Adipose tissue (tissue), 3 donors: ENCODE data around the gene SPATA3. TPM values are rescaled to one million over a fixed set of nuclear protein-coding genes. Genes with fewer than 3 reads are reported as not detected.
"Not testable (repeated sequence)": the region's sequence is repeated elsewhere in the genome, so short reads cannot be mapped to it uniquely, and the experiment has no call there.

Experiments
- H3K27ac ChIP-seq: one replicate; pipeline ENCODE4 v1.5.1; 2013; ENCODE audit warnings: low read depth, low read length
- WGBS, 3 donors: extraction: QIAGEN DNeasy Blood & Tissue Kit; methylation state at CpG; one replicate each; pipeline ENCODE4 v1.1.7; 2013; 5-methylcytosine and 5-hydroxymethylcytosine counted together
- polyA plus RNA-seq, 3 donors: library from polyadenylated mRNA; stranded (reverse); fragments of 200-250 nt; gene quantifications; one replicate each; pipeline ENCODE4 v1.2.3, GENCODE V29; 2013
- donor health status: healthy with polysubstance abuse.
- donor health status: Bipolar disorder and iron deficiency.
- donor health status: healthy.

The SPATA3 gene
- polyA plus RNA-seq, 3 donors = not detected

DNA sequence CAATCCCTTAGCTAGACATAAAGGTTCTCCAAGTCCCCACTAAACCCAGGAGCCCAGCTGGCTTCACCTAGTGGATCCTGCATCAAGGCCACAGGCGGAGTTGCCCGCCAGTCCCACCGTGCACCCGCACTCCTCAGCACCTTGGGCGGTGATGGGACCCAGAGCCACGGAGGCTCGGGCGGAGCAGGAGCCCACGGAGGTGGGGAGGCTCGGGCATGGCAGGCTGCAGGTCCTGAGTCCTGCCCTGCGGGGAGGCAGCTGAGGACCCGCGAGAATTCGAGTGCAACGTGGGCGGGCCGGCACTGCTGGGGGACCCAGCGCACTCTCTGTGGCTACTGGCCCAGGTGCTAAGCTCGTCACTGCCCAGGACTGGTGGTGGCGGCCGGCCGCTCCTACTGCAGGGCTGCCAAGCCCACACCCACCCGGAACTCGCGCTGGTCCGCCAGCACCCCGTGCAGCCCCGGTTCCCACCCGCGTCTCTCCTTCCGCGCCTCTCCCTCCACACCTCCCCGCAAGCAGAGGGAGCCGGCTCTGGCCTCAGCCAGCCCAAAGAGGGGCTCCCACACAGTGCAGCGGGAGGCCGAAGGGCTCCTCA lies 31.7 kb upstream of the SPATA3 start:
- 94 to 97% (median 97%) methylated on average over 31 to 36 of the region's 36 CpGs for WGBS, 3 donors

DNA sequence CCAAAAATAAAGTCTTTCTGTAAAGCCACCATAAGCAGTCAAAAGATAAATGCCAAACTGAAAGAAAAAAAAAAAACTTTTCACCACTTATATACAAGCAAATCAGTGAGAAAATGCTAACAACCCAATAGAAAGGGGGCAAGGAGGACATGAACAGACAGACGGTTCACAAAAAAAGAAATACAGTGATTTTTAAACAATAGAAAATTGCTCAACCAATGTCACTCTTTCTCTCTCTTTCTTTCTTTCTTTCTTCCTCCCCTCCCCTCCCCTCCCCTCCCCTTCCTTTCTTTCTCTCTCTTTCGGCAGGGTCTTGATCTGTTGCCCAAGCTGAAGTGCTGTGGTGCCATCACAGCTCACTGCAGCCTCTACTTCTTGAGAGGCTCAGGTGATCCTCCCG lies 28.8 kb upstream of the SPATA3 start:
- 77 to 79% (median 78%) methylated on average over 3 of the region's 3 CpGs for WGBS, 3 donors
- H3K27ac ChIP-seq = no peak overlapping the region

More for the DNA sequence above, 31.7 kb upstream of the SPATA3 start:
- H3K27ac ChIP-seq = no peak overlapping the region

DNA sequence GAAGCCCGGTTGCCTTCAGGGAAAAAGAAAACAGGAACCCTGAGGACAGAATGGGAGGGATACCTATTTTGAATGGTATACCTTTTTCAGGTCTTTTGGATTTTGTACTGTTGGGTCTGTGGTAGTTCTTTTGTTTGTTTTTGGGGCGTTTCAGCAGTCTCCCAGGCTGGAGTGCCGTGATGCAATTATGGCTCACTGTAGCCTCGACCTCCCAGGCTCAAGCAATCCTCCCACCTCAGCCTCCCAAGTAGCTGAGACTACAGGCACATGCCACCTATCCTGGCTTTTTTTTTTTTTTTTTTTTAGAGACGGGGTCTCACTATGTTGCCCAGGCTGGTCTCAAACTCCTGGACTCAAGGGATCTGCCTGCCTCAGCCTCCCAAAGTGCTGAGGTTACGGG lies 27.6 kb upstream of the SPATA3 start:
- not testable (repeated sequence) for H3K27ac ChIP-seq
- WGBS, 3 donors = 88 to 91% (median 90%) methylated on average over 5 to 6 of the region's 6 CpGs

DNA sequence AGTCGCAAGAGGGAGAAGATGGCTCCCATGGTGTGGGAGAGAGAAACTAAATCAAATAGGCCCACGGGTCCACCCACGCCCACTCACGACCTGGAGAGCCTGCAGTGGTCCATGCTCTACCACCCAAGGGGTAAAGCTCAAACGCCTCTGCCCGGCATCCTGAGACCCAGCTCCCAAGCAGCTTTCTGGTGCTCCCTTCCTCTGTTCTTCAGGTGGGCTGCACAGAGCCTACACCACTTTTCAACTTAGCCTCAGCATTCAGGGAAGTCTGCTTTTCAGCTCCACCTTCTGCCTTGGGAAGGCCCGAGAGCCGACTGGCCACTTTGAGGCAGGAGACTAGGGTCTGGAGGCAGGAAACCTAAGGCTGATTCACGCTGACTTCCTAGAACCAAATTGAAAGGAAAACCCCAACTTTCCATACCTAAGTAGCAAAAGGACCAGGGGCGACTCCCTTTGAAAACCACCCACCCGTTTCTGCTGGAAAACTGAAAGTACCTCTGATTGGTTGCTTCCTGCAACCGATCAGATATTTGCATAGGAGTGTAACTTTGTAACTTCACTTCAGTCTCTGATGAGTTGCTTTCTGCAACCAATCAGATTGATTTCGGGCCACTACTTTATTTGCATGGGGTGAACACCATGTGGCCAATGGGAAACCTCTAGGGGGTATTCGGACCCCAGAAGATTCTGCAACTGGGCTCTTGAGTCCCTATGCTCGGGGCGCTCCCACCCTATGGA lies 26.8 kb upstream of the SPATA3 start:
- 78 to 83% (median 82%) methylated on average over 16 of the region's 16 CpGs for WGBS, 3 donors
- no peak overlapping the region for H3K27ac ChIP-seq

DNA sequence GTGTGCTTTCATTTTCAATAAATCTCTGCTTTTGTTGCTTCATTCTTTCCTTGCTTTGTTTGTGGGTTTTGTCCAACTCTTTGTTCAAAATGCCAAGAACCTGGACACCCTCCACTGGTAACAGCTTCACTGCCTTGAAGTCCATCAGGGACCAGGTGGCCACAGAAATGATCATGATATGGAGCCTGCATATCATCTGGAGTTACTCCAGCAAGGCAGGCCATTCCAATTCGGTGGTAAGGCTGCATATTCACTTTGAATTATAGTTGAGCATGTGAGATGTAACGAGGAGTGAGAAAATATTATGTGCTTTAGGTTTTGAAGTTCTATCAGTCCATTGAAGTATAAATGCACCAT lies 26.3 kb upstream of the SPATA3 start:
- WGBS, 3 donors = 61 to 79% (median 67%) methylated on average over 2 of the region's 2 CpGs
- H3K27ac ChIP-seq = no peak overlapping the region

DNA sequence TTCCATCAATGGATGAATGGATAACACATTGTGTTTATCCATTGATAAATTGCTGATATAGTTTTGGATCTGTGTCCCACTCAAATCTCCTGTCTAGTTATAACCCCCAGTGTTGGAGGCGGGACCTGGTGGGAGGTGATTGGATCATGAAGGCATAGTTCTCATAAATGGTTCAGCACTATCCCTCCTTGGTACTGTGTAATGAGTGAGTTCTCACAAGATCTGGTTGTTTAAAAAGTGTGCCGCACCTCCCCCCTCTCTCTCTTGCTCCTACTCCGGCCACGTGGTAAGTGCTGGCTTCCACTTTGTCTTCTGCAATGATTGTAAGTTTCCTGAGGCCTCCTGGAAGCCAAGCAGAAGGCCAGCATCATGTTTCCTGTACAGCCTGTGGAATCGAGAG lies 23.9 kb upstream of the SPATA3 start:
- no peak overlapping the region for H3K27ac ChIP-seq
- 60 to 73% (median 66%) methylated on average over 5 of the region's 5 CpGs for WGBS, 3 donors

DNA sequence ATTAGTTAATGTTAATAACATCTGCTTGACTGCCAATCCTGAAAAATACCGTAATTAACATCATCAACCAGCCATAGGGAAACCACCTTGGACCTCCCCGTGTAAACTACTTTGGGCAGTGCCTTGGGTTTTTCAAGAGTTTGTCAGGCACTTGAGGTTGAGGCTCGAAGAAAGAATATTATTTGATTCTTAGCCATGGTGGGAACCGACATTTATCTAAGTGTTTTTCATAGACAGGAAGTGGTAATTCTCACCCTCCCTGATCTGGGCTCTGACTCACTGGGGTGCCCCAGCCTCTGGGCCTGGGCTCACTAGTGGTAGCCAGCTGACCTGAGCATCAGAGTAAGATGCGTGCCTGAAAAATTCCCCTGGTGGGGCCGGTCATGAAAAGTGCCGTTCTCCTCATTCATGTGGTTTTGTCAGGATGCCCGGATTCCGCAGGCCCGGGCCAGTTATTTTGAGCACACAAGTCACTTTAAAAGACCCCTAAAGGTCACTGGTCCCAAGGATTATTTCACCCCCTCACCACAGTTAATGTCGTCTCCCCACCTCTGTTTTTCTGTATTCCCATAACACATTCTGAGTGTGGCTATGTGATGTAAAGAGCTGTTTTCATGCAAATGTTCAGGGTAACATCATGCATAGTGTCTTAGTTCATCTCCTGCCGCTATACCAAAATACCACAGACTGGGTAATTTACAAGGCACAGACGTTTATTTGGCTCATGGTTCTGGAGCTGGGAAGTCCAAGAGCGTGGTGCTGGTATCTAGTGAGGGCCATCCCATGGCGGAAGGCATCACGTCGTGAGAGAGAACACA lies 21.6 kb upstream of the SPATA3 start:
- no peak overlapping the region for H3K27ac ChIP-seq
- WGBS, 3 donors = 79 to 85% (median 83%) methylated on average over 17 of the region's 17 CpGs

DNA sequence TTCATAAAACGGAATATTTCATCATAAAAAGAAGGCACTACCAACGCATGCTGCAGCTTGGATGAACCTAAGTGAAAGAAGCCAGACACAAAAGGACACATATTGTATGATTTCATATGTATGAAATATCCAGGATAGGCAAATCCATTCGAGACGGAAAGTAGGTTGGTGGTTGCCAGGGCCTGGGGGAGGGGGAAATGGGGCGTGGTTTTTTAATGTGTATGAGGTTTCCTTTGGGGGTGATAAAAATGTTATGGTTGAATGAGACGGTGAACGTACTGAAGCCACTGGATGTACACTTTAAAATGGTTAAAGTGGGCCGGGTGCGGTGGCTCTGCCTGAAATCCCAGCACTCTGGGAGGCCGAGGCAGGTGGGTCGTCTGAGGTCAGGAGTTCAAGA lies 20.0 kb upstream of the SPATA3 start:
- 79 to 82% (median 79%) methylated on average over 11 of the region's 11 CpGs for WGBS, 3 donors
- no peak overlapping the region for H3K27ac ChIP-seq

DNA sequence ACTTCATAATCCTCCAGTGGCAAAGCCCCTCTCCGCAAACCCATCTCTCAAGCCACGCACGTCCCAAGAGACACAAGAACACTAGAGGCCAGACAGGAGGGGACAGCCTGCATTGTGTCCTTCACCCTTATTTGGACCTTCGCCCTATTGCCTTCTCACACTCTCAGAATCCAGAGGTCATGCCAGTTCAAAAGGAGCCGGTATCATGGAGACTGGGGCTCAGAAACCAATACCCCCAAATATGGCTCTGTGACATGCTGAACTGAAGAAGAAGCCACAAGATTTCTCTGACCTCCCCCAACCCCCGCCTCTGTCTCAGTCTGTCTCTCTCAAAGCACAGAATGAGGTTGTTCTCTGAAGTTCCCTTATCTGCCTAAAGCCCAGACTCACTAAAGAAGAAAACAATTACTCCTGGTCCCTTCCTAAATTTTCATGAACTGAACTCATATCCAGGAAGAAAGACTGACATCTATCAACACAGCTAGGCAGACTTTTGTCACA lies 19.2 kb upstream of the SPATA3 start:
- 78 to 82% (median 81%) methylated on average over 6 of the region's 6 CpGs for WGBS, 3 donors
- no peak overlapping the region for H3K27ac ChIP-seq

DNA sequence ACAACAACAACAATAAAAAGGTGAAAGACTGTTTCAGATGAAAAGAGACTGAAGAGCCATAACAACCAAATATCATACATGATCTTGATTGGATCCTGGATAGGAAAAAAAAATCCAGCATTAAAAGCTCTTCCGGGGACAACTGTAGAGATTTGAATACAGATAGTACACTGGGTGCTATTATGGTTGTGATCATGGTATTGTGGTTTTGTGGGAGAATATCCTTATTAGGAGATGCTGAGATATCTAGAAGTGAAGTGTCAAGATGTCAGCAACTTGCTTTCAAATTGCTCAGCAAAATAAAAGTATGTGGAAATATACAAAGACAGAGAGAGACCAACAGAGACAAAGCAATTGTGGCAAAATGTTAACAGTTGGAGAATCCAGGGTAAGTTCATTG lies 15.5 kb upstream of the SPATA3 start:
- no peak overlapping the region for H3K27ac ChIP-seq
- WGBS, 3 donors = 71 to 83% (median 82%) methylated on average over 1 of the region's 1 CpG

DNA sequence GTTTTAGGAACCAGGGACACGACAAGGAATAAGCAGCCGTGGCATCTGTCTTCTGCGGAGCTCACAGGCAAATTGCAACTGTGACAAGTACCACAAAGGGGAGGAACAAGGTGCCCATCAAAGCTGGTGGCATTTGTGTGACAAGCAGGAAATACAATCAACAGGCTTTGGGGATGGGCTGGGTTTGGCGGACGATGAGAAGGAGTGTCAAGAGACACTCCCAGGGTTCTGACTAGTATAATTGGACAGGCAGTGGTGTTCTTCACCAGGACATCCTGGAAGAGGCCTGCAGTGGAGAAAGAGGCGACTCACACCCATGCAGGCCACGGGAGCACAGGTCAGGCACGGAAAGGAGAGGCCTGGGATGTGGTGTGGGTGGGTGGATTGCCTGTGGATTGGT lies 14.2 kb upstream of the SPATA3 start:
- WGBS, 3 donors = 79 to 85% (median 82%) methylated on average over 8 of the region's 8 CpGs
- H3K27ac ChIP-seq = no peak overlapping the region

DNA sequence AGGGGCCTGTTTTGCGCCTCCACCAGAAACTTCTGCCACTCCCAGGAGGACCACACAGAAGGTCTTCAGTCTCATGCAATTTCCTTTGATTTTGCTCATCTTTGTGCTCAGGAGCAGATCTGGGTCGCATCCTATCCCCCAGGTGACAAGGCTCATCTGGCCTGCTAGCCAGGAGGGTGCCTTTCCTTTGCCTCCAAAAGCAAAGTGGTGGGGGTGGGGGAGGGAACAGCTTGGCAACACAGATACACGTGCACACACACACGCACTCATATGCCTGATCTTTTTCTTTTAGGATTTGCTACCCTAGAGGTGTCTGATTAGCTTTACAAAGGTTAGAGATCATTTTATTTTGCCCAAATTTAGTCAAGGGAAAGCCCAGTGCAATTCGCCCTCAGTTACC lies 13.8 kb upstream of the SPATA3 start:
- no peak overlapping the region for H3K27ac ChIP-seq
- 87 to 92% (median 88%) methylated on average over 5 of the region's 5 CpGs for WGBS, 3 donors

DNA sequence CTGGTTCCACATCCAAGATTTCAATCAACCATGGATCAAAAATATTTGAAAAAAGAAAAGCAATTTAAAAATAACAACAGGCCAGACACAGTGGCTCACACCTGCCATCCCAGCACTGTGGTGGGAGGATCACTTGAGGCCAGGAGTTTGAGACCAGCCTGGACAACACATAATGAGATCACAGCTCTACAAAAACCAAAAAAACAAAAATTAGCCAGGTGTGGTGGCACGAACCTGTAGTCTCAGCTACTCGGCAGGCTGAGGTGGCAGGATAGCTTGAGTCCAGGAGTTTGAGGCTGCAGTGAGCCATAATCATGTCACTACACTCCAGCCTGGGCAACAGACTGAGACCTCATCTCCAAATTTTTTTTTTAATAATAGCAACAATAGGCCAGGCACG lies 13.4 kb upstream of the SPATA3 start:
- WGBS, 3 donors = 72 to 90% (median 82%) methylated on average over 3 of the region's 3 CpGs
- H3K27ac ChIP-seq = no peak overlapping the region

DNA sequence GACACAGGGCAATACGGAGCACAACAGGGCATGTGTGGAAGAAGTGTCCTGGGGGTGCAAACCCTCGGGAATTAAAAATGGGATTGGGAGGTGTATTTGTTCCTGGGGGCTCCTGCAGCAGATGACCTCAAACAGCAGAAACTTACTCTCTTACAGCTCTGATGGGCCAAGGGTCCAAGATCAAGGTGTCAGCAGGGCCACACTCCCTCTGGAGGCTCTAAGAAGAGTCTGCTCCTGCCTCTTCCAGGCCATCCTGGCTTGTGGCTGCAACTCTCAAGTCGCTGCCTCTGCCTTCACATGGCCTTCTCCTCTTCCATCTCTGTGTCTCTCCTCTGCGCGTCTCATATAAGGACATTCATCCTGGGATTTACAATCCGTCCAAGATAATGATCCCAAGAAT lies 12.4 kb upstream of the SPATA3 start:
- 80 to 95% (median 94%) methylated on average over 6 of the region's 6 CpGs for WGBS, 3 donors
- H3K27ac ChIP-seq = no peak overlapping the region

DNA sequence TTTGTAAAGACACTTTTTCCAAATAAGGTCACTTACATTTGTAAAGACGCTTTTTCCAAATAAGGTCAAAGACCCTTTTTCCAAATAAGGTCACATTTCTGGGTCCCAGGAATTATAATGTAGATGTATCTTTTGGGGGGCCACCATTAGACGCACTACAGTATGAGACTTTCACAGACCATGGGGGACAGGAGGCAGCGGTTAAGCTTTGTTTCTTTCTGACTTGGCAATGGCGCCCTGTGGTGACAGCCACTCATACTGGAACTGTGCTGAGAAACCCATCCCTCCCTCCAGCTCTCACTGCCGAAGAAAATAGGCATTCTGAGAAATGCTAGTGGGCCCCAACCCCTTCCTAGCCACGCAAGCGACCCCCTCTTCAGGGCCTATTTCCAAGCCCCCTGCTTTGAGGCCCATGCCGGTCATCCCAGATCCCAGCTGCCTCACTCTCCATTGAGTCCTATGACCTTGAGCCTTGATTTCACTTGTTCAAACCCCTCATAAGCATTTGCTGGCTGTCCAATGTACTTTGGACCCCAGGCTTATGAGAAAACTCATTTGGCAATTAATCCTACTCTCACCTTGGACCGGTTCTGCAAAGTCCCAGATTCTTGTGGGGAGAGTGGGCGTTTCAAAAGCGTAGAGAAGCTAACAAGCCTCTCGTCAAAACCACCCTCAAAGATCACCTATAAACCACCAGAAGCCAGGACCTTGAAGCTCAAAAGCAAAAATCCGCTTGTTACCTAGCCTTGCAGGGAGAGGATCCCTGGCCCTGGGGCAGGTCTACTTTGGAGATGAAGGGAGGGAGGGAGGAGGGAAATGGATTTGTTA lies 11.3 kb upstream of the SPATA3 start:
- WGBS, 3 donors = 84 to 93% (median 90%) methylated on average over 13 of the region's 13 CpGs
- H3K27ac ChIP-seq = no peak overlapping the region

DNA sequence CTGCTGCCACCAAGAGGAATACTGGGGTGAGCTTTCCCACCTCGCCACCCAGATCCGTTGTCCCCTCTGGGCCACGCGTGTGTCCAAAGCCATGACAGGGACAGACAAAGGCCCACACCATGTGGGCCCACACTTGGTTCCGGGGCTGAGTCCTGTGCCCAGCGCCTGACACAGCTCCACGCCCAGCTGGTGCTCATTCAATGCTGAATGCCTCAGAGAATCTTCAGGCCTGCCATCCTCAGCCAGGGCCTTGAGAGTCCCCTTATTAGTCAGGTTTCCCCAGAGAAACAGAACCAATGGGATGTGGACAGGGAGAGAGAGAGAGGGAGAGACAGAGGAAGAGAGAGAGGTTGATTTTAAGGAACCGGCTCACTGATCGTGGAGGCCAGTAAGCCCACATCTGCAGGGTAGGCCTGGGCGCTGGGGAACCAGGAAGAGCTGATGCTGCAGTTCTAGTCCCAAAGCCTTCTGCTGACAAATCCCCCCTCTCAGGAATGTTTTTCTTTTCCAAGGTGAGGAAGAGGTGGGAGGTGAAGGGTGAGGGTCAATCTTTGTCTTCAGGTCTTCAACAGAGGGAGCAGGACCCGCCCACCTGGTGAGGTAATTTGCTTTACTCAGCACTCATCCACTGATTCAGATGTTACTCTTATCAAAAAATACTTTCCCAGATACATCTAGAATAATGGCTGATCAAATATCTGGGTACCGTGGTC lies 10.2 kb upstream of the SPATA3 start:
- no peak overlapping the region for H3K27ac ChIP-seq
- 85 to 92% (median 91%) methylated on average over 12 of the region's 12 CpGs for WGBS, 3 donors

DNA sequence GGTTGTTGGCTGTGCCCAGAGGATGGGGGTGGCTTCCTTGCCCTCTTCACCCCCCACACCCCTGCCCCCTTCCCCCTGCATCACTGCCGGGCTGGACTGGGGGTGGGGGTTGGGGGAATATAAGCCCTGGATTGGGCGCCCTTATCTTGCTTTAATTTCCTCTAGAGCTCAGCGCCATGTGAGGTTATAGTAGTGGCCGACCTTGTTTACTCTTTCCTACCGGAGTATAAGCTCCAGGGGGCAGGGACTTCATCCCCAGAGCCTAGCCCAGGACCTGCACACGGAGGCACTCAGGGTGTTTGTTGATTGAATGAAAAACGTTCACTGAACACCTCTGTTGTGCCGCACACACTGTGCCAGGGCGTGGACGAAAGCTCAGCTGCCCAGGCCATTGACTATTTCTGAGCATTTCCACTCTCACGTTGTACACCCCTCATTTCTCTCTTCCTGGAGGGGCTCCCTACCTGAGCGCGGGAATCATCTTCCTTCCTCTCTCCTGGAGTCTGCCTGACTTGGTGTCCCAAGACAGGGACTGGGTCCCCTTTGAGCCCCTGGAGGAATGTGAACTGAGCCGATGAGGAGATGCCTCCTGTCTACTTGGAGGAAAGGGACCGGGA lies 9.3 kb upstream of the SPATA3 start:
- no peak overlapping the region for H3K27ac ChIP-seq

More for the DNA sequence above, 9.3 kb upstream of the SPATA3 start:
- WGBS, 3 donors = 36 to 42% (median 39%) methylated on average over 15 of the region's 15 CpGs
